Dermis microvascular lymphatic vessel endothelial cell (primary cell): ENCODE results near the gene ACOX3. TPM values are rescaled to one million over a fixed set of nuclear protein-coding genes. Genes with fewer than 3 reads are reported as not detected.
A peak's percentile ranks its signal among the peaks of the same experiment; 100 is the strongest.
"Not testable (repeated sequence)": the region's sequence is repeated elsewhere in the genome, so short reads cannot be mapped to it uniquely, and the experiment has no call there.

Experiments
- DNase-seq, 2 donors: peaks; one replicate each; pipeline versions ENCODE4 v3.0.0 to v3.0.0-alpha.2; 2010; ENCODE audit warnings: low read depth in 2 of 2
- total RNA-seq: library from RNA; depleted of rRNA; stranded (reverse); fragments of >200 nt; gene quantifications from 2 replicates; pipeline ENCODE4 v1.2.1, GENCODE V29; 2014

ACOX3 gene
- total RNA-seq, result 19.4 and 23.1 TPM in 2 replicates

DNA sequence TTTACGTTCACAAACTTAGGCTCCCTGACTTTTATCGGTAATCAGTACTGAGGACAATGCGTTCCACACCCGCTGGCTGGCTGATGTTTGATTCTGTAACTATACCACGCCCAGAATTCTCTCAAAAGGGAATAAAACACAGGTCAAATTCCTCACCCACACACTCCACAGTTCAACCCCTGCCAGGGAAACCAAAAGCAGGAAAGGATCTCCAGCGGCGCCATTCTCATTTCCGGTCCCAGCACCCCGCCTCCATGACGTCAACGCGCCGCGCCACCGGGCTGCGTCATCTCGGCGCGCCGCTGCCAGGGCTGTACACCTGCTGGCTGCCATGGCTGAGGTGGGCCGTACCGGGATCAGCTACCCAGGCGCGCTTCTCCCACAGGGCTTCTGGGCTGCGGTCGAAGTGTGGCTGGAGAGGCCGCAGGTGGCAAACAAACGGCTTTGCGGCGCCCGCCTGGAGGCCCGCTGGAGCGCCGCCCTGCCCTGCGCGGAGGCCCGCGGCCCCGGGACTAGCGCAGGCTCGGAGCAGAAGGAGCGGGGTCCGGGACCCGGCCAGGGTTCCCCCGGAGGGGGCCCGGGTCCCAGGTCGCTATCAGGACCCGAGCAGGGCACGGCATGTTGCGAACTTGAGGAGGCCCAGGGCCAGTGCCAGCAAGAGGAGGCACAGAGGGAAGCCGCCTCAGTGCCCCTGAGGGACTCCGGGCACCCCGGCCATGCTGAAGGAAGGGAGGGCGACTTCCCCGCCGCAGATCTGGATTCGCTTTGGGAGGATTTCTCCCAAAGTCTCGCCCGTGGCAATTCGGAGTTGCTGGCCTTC is at the start of gene ACOX3, which contains the start of gene TRMT44:
TSS of gene ACOX3 (minus strand) at position 232 of the 820 bp plus-strand sequence. CDS start 24,202 bp downstream, outside the sequence.
TSS of gene TRMT44 (plus strand) at position 286 of the 820 bp plus-strand sequence. CDS start at position 332, 46 bp downstream.
- peak; percentile 94 for DNase-seq

DNA sequence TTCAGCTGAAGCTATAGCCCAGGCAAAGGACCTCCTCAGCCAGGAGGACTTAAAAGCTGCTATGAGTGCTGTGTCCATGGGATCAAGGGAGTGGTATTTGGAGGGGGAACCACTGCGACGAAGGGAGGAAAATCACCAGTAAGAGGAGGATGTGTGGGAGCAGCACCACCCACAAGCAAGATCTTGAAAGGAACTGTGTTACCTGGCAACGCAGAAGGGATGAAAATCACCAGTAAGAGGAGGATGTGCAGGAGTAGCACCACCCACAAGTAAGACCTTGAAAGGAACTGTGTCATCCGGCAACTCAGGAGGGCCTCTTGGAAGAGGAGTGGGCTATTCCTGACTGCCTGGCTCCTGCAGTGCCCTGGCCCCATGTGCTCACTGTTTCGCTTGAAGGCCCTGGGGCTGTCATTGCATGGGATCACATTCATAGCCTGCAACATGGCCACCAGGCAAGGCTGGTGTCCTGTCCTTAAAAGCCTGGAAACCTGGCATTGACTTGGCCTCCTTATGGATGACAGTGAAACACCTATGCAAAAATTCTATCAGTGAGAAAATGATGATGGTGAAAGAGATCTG is 48.4 kb upstream of the ACOX3 start:
- DNase-seq, result no peak

GRCh38 chr4:8486643-8487042 is 46.1 kb upstream of the ACOX3 start:
- DNase-seq, result not testable (repeated sequence)

- DNase-seq, result no peak
Observed at GRCh38 chr4:8480221-8480620, 39.7 kb upstream of the ACOX3 start.

DNA sequence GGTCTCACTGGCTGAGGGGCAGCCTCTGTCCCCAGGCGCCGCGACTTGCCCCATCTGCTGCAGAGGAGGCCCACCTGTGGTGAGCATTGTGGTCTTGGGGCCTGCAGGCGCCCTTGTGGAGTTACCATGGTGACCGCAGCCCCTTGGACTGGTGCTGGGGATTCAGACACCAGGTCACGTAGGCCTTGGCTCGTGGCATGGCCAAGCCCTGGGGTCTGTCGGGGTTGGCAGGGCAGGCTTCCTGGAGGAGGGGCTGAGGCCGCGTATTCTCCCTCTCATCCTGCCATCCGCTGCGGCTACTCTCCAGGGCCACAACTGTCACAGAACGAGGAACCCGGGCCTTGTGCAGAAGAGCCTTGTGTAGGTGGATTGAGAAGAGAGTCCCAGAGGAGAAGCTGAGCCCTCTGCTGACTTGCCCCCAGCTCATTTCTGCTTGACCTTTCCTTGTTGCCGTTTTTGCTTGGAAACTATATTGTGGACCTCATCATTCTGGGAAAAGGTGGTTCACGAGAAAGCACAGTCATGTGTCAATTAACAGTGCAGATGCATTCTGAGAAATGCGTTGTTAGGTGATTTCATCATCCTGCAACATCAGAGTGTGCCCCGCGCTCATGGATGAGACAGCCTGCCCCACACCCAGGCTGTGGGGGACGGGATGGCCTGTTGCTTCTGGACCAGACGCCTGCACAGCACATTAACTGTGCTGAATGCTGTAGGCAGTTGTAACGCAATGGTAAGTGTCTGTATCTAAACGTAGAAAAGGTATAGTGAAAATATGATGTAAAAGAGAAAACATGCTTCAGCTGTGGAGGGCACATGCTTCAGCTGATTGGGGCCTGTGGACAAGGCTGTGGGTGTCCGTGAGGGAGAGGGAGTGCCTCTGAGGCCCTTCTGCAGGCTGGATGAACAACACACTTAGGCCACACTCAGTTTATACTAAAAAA is 38.5 kb upstream of the ACOX3 start:
- DNase-seq, result no peak

DNA sequence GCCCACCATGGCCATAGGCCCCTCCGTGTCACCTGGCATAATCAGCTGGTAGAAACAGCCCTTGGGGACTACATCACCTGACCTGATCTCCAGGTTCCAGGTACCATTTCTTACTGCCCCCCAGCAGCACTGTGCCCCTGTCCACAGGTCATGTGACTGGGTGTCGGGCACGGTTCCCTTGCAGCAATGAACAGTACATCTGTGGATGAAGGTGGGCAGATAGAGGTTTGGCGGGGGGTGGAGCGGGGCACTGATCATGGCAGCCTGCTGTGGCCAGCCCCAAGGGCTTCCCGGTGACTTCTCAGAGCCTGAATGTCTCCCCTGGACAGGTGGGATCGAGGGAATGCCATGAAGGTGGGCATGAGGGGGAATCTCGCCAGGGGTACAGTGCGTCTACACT is 37.8 kb upstream of the ACOX3 start:
- no peak for DNase-seq

- no peak for DNase-seq
Observed at GRCh38 chr4:8477676-8478075, 37.2 kb upstream of the ACOX3 start.

- no peak for DNase-seq
Observed at GRCh38 chr4:8477095-8477635, 36.6 kb upstream of the ACOX3 start.

GRCh38 chr4:8475751-8476575 is 35.4 kb upstream of the ACOX3 start:
- DNase-seq, result no peak

DNA sequence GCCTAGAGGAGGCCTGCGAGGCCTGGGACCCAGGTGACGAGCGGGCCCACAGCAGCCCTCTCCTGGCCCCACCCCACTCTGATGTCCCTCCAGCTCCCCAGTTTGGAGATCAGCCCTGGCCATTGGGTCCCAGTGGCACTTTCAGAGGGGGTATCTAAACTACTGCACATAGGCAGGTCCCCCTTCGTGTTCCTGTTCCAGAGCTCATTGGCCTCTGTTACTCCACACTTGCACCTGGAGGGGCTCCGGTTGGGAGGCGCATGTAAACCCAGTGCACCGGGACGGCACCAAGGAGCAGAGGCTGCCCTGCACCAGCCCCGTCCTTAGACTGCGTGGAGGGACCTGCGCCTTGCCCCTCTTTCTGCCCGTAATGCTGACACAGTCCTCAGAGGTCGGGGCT is 34.3 kb upstream of the ACOX3 start:
- DNase-seq, result no peak

DNA sequence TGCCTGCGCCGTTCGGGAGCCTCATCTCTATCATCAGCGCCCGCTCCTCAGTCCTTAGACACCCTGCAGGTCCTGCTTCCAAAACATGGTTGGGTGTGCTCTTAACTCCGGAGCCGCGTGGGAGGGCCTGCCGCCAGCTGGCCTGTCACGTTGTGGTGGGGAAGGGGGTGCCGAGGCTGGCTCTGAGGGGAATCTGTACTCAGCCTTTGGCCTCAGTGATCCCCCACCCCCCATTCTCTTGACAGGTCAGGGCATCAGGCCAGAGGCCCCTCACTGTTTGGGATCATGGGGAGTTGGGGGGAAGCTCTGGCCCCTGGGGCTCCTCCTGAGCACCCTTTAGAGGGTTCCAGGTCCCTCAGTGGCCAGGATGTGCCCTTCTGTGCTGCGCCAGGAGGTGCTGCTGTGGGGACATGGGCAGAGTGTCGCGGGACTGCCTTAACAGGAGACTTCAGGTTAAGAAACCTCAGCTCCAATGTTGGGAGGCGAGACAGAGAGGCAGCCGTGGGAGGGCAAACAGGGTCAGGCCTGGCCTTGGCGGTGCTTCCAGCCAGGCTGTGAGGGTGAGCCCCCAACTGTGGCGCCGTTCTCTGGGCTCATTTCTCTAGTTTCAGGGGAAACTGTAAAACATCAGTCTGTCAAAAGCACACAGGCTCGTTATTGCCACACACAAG is 33.5 kb upstream of the ACOX3 start:
- no peak for DNase-seq

DNA sequence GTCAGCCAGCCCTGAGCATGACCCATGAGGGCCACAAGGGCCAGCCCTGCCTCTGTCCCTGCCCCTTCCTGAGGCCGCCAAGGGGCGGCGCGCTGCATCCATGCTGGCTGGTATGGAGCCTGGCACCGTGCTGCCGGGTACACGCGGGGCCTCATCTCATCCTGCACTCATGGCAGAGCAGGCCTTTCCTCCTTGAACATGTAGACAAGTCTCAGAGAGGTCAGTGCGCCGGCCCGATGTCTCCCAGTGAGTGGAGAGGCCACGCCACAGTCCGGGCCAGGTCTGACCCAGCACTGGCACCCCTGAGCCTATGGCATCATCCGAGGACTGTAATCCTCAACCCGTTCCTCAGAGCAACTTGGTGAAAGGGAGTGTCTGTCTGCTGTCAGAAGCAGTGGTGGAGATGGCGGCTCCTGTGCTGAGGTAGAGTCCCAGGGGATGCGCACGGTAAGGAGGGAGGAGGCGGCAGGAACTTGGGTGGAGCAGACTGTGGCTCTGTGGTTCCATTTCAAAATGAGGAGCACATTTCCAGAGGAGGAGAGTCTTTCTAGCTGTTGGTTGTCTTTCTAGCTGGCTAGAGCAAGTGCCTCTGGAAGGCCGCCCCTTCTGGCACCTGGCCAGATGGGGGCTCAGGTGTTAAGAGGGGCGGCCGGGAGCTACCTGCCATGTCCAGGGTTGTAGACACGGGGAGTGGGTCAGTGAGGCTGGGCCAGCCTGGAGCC is 32.8 kb upstream of the ACOX3 start:
- no peak for DNase-seq

DNA sequence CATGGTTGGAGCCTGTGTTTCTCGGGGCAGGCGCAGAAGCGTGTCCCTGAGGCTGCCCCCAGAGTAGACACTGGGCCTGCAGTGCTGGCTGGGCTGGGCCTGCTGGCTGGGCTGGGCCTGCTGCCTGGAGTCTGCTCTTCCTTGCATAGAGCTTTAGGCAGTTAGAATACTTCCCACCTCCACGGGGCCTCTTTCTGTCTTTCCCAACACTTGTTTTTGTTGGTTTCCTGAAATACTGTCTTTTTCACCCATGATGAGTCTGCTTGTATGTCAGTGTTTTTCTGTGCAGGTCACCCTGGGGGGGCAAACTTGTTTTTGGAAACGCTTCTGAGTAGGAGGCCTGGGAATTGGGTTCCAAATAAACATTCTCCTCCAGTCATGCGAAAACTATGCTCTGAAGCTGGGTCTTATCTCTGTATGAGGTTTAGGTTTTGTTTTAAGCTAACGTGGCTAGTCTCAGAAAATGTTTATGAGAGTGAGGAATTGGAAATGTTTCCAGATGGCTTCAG is 32.2 kb upstream of the ACOX3 start:
- no peak for DNase-seq

GRCh38 chr4:8472158-8472688 is 31.7 kb upstream of the ACOX3 start:
- DNase-seq, result no peak

DNA sequence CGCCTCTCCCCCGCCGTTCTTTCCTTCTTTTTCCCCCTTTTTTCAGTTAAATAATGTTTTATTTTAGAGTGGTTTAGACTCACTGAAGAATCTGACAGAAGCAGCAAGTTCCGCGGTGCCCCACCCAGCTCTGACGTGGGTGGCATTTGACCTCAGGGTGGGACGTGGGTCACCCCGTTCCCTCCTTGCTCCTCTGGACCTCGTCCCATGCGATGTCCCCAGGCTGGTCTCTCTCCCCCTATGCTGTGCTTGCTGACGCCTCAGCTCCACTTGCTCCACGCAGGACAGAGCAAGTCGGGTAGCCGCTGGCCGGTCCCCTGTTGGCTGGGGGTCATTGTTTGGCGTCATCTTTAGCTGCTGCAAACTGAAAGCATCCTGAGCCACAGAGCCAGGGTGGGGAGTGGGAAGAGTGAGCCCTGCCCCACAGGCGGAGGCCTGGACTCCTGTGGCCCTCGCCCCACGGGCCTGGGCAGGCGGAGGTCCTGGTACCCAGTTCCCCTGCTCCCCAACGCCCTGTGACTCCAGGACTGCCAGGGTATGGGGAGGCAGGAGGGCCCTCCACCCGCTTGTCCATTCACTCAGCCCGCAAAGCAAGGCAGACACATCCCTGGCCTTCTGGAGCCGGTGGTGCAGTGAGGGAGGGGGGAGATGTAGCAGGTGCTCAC is 30.8 kb upstream of the ACOX3 start:
- DNase-seq, result no peak

- no peak for DNase-seq
Observed at GRCh38 chr4:8470451-8471024, 30.0 kb upstream of the ACOX3 start.

DNA sequence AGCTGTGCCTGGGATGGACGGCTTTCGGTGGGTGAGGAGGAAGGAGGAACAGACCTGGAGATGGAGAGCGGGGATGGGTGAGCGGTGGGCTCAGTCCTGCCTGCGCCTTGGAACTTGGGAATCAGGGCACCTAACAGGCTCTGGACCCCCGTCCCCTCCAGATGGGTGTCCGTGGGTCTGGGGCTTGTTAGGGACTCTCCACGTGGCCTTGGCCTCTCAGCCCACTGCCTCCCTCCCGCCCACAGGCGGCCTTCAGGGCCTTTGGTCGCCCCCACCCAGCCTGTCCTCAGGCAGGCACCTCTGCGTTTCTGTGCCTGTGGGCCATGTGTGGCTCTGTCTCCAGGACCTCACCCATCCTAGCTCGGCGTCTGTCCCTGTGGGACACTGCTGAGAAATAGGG is 29.0 kb upstream of the ACOX3 start:
- DNase-seq, result no peak
